GM18867 (cell line): Measurements from ENCODE around the gene ZNF516.
A peak's percentile ranks its signal among the peaks of the same experiment; 100 is the strongest.

ENCODE experiments used
- ATAC-seq: cut with Tn5 transposase; IDR thresholded peaks from one replicate; pipeline ENCODE4 v1.9.1; 2021; ENCODE audit warnings: mild to moderate bottlenecking, moderate library complexity; ENCODE audit not compliant: unreplicated experiment

The ZNF516 gene

GRCh38 chr18:76402026-76402990, 92.7 kb downstream of the ZNF516 start:
- no peak for ATAC-seq

- no peak for ATAC-seq
Observed at GRCh38 chr18:76401498-76401897, 93.5 kb downstream of the ZNF516 start.

DNA sequence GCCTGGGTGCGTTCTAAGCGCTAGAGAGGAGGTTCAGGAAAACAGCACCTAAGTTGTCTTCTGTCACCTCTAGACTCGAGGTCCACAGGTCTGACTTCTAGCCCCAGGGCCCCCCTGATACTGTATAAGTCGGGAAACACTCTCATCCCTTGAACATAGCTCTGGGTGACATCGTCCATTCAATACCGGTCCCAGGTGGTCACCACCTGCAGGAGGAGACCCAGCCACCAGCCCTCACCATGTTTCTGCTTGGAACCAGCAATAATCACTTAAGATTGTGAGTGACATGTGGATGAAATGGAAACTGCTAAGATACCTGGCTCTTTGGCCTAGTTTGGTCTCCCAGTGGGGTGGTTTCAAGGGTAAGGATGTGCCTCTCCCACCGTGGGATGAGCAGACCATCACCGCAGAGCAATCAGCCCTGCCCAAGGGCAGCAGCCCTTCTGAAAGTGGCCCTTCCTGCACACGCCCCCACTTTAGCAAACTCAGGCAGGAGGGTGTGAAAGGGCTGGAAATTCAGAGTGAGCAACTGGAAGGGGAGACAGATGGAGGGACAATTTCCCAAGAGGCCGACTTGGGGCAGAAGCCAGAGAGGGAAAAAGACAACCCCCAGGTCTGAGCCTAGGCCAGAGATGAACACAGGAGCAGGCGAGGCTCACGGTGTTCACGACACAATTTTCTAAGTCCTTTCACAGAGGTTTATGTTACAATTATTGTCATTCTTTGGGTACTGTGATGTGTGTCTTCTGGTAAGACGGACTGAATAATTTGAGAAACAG, 95.2 kb downstream of the ZNF516 start:
- ATAC-seq, result no peak

DNA sequence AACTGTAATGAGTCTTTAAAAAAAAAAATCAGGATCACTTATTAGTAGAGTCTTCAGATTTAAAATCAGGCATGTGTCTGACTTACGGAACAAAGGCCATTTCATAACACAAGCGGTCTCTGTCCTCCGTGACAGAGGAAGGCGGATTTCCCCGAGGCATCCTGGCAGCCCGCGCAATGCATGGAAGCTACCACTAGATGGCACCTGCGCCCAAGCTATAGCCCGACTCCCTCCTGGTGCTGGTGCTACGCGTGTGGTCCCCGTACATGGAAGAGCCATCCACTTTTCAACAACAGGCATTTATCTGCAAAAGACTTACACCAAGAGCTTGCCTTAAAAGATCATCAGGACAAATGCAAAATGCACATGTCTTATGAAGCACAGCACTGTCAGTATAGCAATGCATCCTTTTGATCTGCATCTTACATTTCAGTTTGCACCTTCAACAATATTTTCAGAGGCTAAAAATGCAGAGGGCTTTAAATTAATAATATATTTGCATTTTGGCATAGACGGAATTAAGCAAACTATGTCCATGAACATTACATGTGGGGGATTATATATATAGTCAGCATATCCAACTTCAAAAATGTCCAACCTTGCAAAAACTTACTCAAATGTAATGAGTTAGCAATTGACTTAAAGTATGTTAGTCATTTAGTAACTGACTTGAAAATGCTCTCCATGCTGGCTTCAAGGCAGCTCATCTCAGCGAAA, 96.0 kb downstream of the ZNF516 start:
- peak; percentile 85 for ATAC-seq

DNA sequence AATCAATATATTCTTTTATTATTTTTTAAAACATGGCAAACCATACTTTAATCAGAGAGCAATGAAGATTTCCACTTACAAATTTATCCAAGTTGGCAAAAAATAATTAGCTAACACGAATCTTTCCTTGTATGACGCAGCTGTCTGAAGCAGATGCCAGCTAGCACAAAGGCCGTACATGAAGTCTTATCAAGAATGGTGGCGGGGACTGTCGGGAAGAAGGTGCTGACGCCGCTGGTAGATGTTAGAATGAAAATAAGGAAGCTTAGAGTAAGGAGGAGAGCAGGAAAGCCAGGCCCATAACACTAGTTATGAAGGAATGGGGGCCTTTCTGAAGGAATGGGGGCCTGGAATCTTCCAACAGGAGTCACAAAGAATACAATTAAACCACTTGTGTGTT, 96.7 kb downstream of the ZNF516 start:
- no peak for ATAC-seq

DNA sequence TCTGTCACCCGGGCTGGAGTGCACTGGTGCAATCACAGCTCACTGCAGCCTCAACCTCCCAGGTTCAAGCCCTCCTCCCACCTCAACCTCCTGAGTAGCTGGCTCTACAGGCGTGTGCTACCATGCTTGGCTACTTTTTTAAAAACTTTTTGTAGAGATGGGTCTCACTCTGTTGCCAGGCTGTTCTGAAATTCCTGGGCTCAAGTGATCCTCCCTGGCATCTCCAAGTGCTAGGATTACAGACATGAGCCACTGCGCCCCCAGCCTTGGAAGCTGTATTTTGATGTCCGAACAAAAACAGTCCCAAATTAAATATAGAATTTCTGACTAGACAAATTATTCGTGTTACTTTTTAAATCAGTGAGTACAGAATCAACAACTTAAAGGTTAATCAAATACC, 97.4 kb downstream of the ZNF516 start:
- no peak for ATAC-seq

DNA sequence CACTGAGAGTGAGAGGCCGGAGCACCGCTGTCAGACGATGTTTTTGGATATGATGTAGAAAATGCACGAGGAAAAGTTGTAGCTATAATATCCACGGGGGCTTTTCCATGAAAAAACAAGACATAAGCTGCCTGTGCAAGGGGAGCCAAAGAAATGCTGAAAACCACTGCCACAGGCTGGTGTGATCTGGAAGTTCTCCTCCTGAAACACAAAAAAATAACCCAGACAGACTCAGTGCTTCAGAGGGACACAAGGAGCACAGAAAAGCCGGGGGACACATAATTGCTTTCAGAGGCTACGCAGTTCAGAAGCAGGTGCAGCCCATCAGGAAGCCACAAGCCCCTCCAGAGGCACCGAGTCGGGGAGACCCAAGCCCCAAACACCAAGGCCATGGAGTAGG, 98.2 kb downstream of the ZNF516 start:
- no peak for ATAC-seq

DNA sequence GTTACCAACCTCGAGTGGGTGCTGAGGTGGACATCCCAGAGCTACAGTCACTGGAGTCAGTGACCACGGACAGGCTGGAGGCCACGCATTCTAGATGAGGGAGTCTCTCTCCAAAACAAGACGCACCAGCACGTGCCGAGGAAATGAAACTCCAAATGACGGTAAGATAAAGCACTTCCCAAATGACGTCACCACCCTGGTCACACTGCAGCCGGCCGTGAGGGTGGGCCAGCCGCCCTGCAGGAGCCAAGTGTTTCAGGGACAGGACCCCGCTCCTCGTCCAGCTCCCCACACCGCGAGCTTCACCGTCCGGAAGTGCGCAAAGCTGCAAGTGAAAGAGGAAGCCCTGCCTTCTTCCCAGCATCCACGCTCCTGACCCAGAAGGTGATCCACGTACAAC, 99.4 kb downstream of the ZNF516 start:
- no peak for ATAC-seq

- no peak for ATAC-seq
Observed at GRCh38 chr18:76394780-76395476, 100.1 kb downstream of the ZNF516 start.

- no peak for ATAC-seq
Observed at GRCh38 chr18:76392349-76392748, 102.7 kb downstream of the ZNF516 start.

DNA sequence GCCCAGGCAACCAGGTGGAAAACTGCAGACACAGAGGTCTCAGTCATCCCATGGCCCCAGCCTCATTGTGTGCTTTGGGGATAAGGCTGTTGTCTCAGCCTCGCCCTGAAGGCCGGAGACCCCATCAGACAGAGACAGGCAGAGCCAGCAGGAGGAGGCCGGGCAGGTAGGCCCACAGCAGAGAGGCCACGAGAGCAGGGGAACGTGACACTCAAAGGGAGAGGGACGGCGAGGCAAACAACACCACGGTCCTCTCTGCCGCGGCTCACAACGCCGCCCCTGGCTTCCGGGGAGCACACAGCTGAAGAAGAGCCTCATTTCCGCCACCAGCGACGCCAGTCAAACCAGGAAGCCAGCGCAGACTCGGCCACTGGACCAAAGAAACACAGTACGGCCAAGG, 103.3 kb downstream of the ZNF516 start:
- ATAC-seq, result no peak

- no peak for ATAC-seq
Observed at GRCh38 chr18:76391038-76391437, 104.0 kb downstream of the ZNF516 start.

DNA sequence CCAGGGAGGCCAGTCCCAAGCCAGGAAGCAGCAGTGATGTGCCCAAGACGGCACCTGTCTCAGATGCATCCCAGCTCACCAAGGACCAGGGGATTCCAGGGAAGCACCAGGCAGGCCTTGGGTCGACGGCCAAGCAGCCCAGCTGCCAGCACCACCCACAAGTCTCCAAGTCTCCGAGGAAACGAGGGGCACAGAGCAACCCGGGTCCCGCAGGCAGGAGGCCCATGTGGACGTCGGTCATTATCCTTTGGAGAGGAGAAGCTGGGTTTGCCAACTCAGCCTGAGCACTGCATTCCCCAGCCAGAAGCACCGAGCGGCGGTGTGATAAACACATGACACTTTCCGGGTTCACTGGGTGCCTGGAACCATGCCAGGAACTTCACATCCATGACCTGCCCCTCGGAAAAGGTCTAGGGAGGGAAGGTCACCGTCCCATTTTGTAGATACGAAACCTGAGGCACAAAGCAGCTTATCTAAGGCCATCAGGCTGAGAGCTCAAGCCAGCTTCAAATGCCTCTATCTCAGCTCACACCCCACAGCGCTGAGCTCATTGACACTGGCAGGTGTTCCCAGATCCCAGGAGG, 104.5 kb downstream of the ZNF516 start:
- no peak for ATAC-seq

DNA sequence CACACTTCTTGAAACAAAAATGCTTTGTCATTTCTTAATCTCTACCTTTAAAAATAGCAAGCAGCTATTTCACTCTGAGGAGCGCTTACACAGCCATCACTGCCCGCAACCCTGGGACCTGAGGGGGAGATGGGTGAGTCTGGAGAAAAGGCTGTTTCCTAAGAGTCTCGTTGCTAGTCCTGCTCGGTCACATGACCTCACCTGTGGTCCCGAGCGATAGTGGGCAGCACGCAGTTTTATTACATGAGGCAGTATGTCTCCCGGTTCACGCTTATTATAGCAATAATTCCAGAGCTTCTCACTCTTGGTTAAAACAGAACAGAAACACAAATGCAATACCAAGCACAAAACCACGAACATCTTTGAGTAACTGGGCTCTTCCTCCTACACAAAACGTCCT, 105.3 kb downstream of the ZNF516 start:
- ATAC-seq, result no peak

DNA sequence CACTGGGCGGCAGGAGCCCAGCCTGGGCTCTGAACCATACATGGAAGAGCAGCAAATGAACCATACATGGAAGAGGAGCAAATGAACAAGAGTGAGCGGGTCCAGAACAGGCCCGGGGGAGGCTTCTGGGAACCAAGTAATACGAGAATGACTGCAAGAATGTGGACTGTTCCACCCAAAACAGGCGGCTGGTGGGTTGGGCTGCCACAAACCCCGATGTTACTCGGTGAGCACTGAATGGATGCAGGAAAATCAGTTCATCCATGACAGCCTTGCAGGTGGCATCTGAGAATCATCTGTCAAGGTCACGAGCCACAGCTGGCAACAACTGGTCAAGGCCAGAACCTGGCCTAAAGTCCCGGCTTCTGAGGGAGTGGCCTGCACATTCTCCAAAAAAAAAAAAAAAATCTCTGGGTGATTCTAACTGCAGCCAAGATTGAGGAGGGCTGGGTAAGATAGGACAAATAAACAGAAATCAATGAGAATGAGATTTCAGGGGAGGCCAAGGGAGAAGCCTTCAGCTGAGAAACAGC, 106.1 kb downstream of the ZNF516 start:
- no peak for ATAC-seq

GRCh38 chr18:76388261-76388660, 106.8 kb downstream of the ZNF516 start:
- no peak for ATAC-seq

GRCh38 chr18:76387608-76388007, 107.4 kb downstream of the ZNF516 start:
- ATAC-seq, result no peak

GRCh38 chr18:76386886-76387285, 108.2 kb downstream of the ZNF516 start:
- no peak for ATAC-seq

- ATAC-seq, result no peak
Observed at GRCh38 chr18:76386071-76386470, 109.0 kb downstream of the ZNF516 start.

GRCh38 chr18:76385681-76385975, 109.4 kb downstream of the ZNF516 start:
- no peak for ATAC-seq
